ENCODE data around the gene CCDC40. TPM values are rescaled to one million over a fixed set of nuclear protein-coding genes. Genes with fewer than 3 reads are reported as not detected.

The CCDC40 gene
- total and polyA plus RNA-seq, 2 of the 13 experiments (the other 11 are each of a cell fraction or from before 2014, with no cell fraction given): 4.1 to 5.5 TPM

- TF ChIP-seq ZNF770 (CRISPR knock-in tag; IDR thresholded peaks at IDR 0.05) (peak; percentile 18; the same call in 1 of the 2 replicates), ZNF251 (CRISPR knock-in tag; IDR thresholded peaks at IDR 0.05) (no peak), TFDP2 (CRISPR knock-in tag; IDR thresholded peaks at IDR 0.05) (no peak), ZNF205 (CRISPR knock-in tag; IDR thresholded peaks at IDR 0.05) (no peak; the same call in 1 of the 2 replicates), GMEB1 (CRISPR knock-in tag; IDR thresholded peaks at IDR 0.05; ENCODE audit: borderline replicate concordance) (no peak), EED (CRISPR knock-in tag; IDR thresholded peaks at IDR 0.05) (peak; percentile 11; the same call in 1 of the 2 replicates), ZNF570 (CRISPR knock-in tag; IDR thresholded peaks at IDR 0.05; ENCODE audit: borderline replicate concordance) (no peak), ZNF746 (CRISPR knock-in tag; IDR thresholded peaks at IDR 0.05) (peak; percentile 43; the same call in 1 of the 2 replicates), CHCHD3 (CRISPR knock-in tag; IDR thresholded peaks at IDR 0.05) (peak; percentile 55; the same call in 1 of the 2 replicates), NONO (IDR thresholded peaks at IDR 0.05) (no peak), NONO (CRISPR knock-in tag; conservative IDR thresholded peaks at IDR 0.05) (0 out of 2 replicates have a peak, but pooled peaks have one; percentile 32), SRSF1 (optimal IDR thresholded peaks at IDR 0.05; ENCODE audit: low read depth, low read length) (peak; percentile 8), U2AF2 (IDR thresholded peaks at IDR 0.05; ENCODE audit: low read depth, low read length) (0 out of 2 replicates have a peak, but pooled peaks have one; percentile 23), ZBTB14 (CRISPR knock-in tag; IDR thresholded peaks at IDR 0.05) (0 out of 2 replicates have a peak, but pooled peaks have one; percentile 3), ZNF20 (CRISPR knock-in tag; IDR thresholded peaks at IDR 0.05) (0 out of 2 replicates have a peak, but pooled peaks have one; percentile 9), ZNF703 (CRISPR knock-in tag; IDR thresholded peaks at IDR 0.05; ENCODE audit: borderline replicate concordance) (0 out of 2 replicates have a peak, but pooled peaks have one; percentile 70), ZNF550 (CRISPR knock-in tag; IDR thresholded peaks at IDR 0.05; ENCODE audit: borderline replicate concordance) (0 out of 2 replicates have a peak, but pooled peaks have one; percentile 38), ZNF343 (CRISPR knock-in tag; IDR thresholded peaks at IDR 0.05) (no peak)
- TF ChIP-seq, protein P1, sequence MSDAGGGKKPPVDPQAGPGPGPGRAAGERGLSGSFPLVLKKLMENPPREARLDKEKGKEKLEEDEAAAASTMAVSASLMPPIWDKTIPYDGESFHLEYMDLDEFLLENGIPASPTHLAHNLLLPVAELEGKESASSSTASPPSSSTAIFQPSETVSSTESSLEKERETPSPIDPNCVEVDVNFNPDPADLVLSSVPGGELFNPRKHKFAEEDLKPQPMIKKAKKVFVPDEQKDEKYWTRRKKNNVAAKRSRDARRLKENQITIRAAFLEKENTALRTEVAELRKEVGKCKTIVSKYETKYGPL (CRISPR knock-in tag; IDR thresholded peaks at IDR 0.05): no peak
- TF ChIP-seq, protein P2, sequence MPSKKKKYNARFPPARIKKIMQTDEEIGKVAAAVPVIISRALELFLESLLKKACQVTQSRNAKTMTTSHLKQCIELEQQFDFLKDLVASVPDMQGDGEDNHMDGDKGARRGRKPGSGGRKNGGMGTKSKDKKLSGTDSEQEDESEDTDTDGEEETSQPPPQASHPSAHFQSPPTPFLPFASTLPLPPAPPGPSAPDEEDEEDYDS (CRISPR knock-in tag; IDR thresholded peaks at IDR 0.05): no peak
Measured at GRCh38 chr17:80036715-80037477, 454 bp downstream of the CCDC40 start (continued).
